GM12878 (cell line): ENCODE measurements around the gene DLX6. TPM values are rescaled to one million over a fixed set of nuclear protein-coding genes. Genes with fewer than 3 reads are reported as not detected.

Experiments used
- ATAC-seq: fragments of 200-7000 bp; cut with Tn5 transposase; 3 replicates; pipeline ENCODE4 v1.9.1; 2020; ENCODE audit warnings: mild to moderate bottlenecking, moderate library complexity
- BruUV-seq: library from RNA; stranded (reverse); fragments of 400-500 nt; replicated peaks from 2 replicates; lab custom pipeline; 2021; lab: Mats Ljungman, UMichigan
- CTCF ChIA-PET: fragments of 300-600 bp; sonication (Branson Sonifier 250); formaldehyde crosslinking; extraction: SDS; loops from one replicate; lab custom pipeline; 2021; ENCODE audit warnings: inconsistent platforms; lab: Yijun Ruan, JAX
- POLR2A ChIA-PET: fragments of 350-600 bp; formaldehyde crosslinking; extraction: SDS; loops from one replicate; lab custom pipeline; 2021; ENCODE audit warnings: inconsistent platforms; lab: Charles Lee
- RAD21 ChIA-PET: fragments of 300-600 bp; sonication (Branson Sonifier 250); formaldehyde crosslinking; loops from one replicate; lab custom pipeline; 2023; ENCODE audit warnings: antibody characterized with exemption; ENCODE audit not compliant: unreplicated experiment; lab: Charles Lee
- SMC1A ChIA-PET: fragments of 300-600 bp; sonication (Branson Sonifier 250); formaldehyde crosslinking; loops from one replicate; lab custom pipeline; 2023; ENCODE audit not compliant: unreplicated experiment, uncharacterized antibody; lab: Charles Lee
- DNase-seq: peaks from one replicate; pipeline ENCODE4 v3.0.0-alpha.2; 2011; ENCODE audit warnings: low read depth, low spot score
- FAIRE-seq: peaks from 3 replicates; lab custom pipeline; 2011; peaks lifted over from hg19 to GRCh38; lab: Jason Lieb, UNC
- H2AFZ ChIP-seq: 2 replicates; pipeline ENCODE4 v1.6.0; 2011; ENCODE audit warnings: low read depth, low read length, control low read depth; ENCODE audit not compliant: control insufficient read depth
- H3K27ac ChIP-seq: 2 replicates; pipeline ENCODE4 v1.5.1; 2011; ENCODE audit warnings: control low read depth; ENCODE audit not compliant: control insufficient read depth, insufficient read depth
- H3K27me3 ChIP-seq, 2 experiments: replicated peaks in 1 of 2; 2 replicates each; pipeline versions ENCODE4 v1.6.0 to v1.6.1; 2011; ENCODE audit warnings: low read length in 1 of 2; ENCODE audit not compliant: control insufficient read depth in 2 of 2, insufficient read depth in 2 of 2
- H3K36me3 ChIP-seq, 2 experiments: 2 replicates each; pipeline ENCODE4 v1.5.1; 2011; ENCODE audit warnings: low read length in 1 of 2; ENCODE audit not compliant: control insufficient read depth in 2 of 2, insufficient read depth in 2 of 2
- H3K4me1 ChIP-seq: 2 replicates; pipeline ENCODE4 v1.6.1; 2011; ENCODE audit warnings: mild to moderate bottlenecking, low read length, moderate library complexity, mixed read lengths; ENCODE audit not compliant: control insufficient read depth, insufficient read depth
- H3K4me2 ChIP-seq: 2 replicates; pipeline ENCODE4 v1.6.0; 2011; ENCODE audit warnings: control low read depth; ENCODE audit not compliant: control insufficient read depth, insufficient read depth
- H3K4me3 ChIP-seq: fragments of 200-600 bp; sonication (generic); 2 replicates; pipeline ENCODE4 v1.5.1; 2016
- H3K79me2 ChIP-seq: 2 replicates; pipeline ENCODE4 v1.6.0; 2011; ENCODE audit warnings: low read length; ENCODE audit not compliant: control insufficient read depth, insufficient read depth
- H3K9ac ChIP-seq: 2 replicates; pipeline ENCODE4 v1.8.0; 2011; ENCODE audit warnings: low read length, control low read depth, mixed read lengths; ENCODE audit not compliant: control insufficient read depth, insufficient read depth
- H3K9me3 ChIP-seq: replicated peaks from 3 replicates; pipeline ENCODE4 v1.5.1; 2011; ENCODE audit warnings: mild to moderate bottlenecking, low read length; ENCODE audit not compliant: control insufficient read depth, insufficient read depth
- H4K20me1 ChIP-seq: 2 replicates; pipeline ENCODE4 v1.6.0; 2011; ENCODE audit not compliant: control insufficient read depth, insufficient read depth
- BRCA1 ChIP-seq: IDR thresholded peaks from 2 replicates; pipeline ENCODE4 v1.6.1; 2011; ENCODE audit warnings: low read depth, low read length, improper control_type of control experiment
- CBX3 ChIP-seq: fragments of 200-600 bp; sonication (generic); IDR thresholded peaks from 2 replicates; pipeline ENCODE4 v1.6.1; 2016; ENCODE audit warnings: low read depth, borderline replicate concordance
- CHD1 ChIP-seq: IDR thresholded peaks from 2 replicates; pipeline ENCODE4 v1.6.1; 2012; ENCODE audit warnings: low read depth, low read length, improper control_type of control experiment
- FOS ChIP-seq: IDR thresholded peaks from 3 replicates; pipeline ENCODE4 v1.6.1; 2011; ENCODE audit warnings: borderline replicate concordance; ENCODE audit not compliant: insufficient read length; ENCODE audit errors: extremely low read depth
- NFXL1 ChIP-seq: fragments of 450-650 bp; IDR thresholded peaks from 2 replicates; pipeline ENCODE4 v1.6.1; 2017; ENCODE audit warnings: antibody characterized with exemption, mild to moderate bottlenecking, borderline replicate concordance
- POLR2A ChIP-seq: IDR thresholded peaks from 2 replicates; pipeline ENCODE4 v1.6.1; 2011; ENCODE audit warnings: low read depth, mild to moderate bottlenecking, low read length
- RB1 ChIP-seq: fragments of 450-650 bp; formaldehyde crosslinking; IDR thresholded peaks from 2 replicates; pipeline ENCODE4 v1.6.1; 2017; ENCODE audit warnings: mild to moderate bottlenecking, borderline replicate concordance
- SP1 ChIP-seq: IDR thresholded peaks from one replicate; pipeline ENCODE4 v1.6.1; 2011; ENCODE audit warnings: low read depth, low read length
- ZNF384 ChIP-seq: IDR thresholded peaks from 2 replicates; pipeline ENCODE4 v1.6.1; 2012; ENCODE audit warnings: low read depth, mild to moderate bottlenecking, low read length, improper control_type of control experiment, borderline replicate concordance
- ZSCAN29 ChIP-seq: fragments of 450-650 bp; IDR thresholded peaks from 2 replicates; pipeline ENCODE4 v1.6.1; 2017; ENCODE audit warnings: mild to moderate bottlenecking, moderate library complexity
- ZZZ3 ChIP-seq: IDR thresholded peaks from 2 replicates; pipeline ENCODE4 v1.6.1; 2011; ENCODE audit warnings: low read depth; ENCODE audit not compliant: control insufficient read depth, insufficient read length
- WGBS: methylation state at CpG from one replicate; pipeline ENCODE4 v1.1.6; 2016; ENCODE audit warnings: low lambda C conversion rate; ENCODE audit not compliant: insufficient replicate concordance, insufficient coverage; ENCODE audit errors: missing lambda C conversion rate; 5-methylcytosine and 5-hydroxymethylcytosine counted together
- in situ Hi-C: fragments of 300-500 bp; cut with MboI; formaldehyde crosslinking; loops from 9 replicates; pipeline ENCODE4 v1.14.3; 2018; ENCODE audit warnings: mixed read lengths
- intact Hi-C: fragments of 100-400 bp; cut with micrococcal nuclease; formaldehyde crosslinking; loops from one replicate; pipeline ENCODE4 v1.14.2; 2022; ENCODE audit not compliant: unreplicated experiment
- polyA plus RNA-seq, 11 experiments: library from polyadenylated mRNA; depleted of rRNA in 4 of 11; unstranded in 6 of 11; stranded (reverse) in 5 of 11; fragments of >200 nt; fragmentation: Nextera tagmentation in 4 of 11; fragmentation: Illumina TruSeq in 1 of 11; extraction: Ambion mirVana in 4 of 11; extraction: Trizol in 1 of 11; gene quantifications; 1 replicate in 1 of 11; 2 replicates in 10 of 11; pipeline versions ENCODE4 v1.2.1 to v1.2.3, GENCODE V29; 2011 to 2016; ENCODE audit warnings: inconsistent platforms in 2 of 11, missing spikeins in 2 of 11, low read depth in 1 of 11
- total RNA-seq, 4 experiments: library from RNA; depleted of rRNA in 3 of 4; stranded (reverse); fragments of >200 nt in 3 of 4; fragmentation: Illumina TruSeq in 1 of 4; extraction: Trizol in 1 of 4; gene quantifications; 2 replicates each; pipeline versions ENCODE4 v1.2.1 to v1.2.3, GENCODE V29; 2013 to 2021
- TF ChIP-seq, protein P1 (sequence below): fragments of 450-650 bp; IDR thresholded peaks from 2 replicates; pipeline ENCODE4 v1.6.1; 2016; ENCODE audit warnings: mild to moderate bottlenecking, moderate library complexity, borderline replicate concordance
- TF ChIP-seq, protein P2 (sequence below): fragments of 150-350 bp; IDR thresholded peaks from 2 replicates; pipeline ENCODE4 v1.6.1; 2014; ENCODE audit warnings: mild to moderate bottlenecking, low read depth, low read length
- TF ChIP-seq, protein P3 (sequence below): IDR thresholded peaks from 2 replicates; pipeline ENCODE4 v1.6.1; 2011; ENCODE audit warnings: borderline replicate concordance, low read depth, mild to moderate bottlenecking, moderate library complexity, mixed read lengths, low read length; ENCODE audit not compliant: insufficient read depth; ENCODE audit errors: extremely low read length
- TF ChIP-seq, protein P4 (sequence below): fragments of 450-650 bp; IDR thresholded peaks from 2 replicates; pipeline ENCODE4 v1.6.1; 2016; ENCODE audit warnings: mild to moderate bottlenecking

DLX6 gene
- total and polyA plus RNA-seq, 10 of the 15 experiments (the other 5 are each of a cell fraction or from before 2014, with no cell fraction given): not detected

DNA sequence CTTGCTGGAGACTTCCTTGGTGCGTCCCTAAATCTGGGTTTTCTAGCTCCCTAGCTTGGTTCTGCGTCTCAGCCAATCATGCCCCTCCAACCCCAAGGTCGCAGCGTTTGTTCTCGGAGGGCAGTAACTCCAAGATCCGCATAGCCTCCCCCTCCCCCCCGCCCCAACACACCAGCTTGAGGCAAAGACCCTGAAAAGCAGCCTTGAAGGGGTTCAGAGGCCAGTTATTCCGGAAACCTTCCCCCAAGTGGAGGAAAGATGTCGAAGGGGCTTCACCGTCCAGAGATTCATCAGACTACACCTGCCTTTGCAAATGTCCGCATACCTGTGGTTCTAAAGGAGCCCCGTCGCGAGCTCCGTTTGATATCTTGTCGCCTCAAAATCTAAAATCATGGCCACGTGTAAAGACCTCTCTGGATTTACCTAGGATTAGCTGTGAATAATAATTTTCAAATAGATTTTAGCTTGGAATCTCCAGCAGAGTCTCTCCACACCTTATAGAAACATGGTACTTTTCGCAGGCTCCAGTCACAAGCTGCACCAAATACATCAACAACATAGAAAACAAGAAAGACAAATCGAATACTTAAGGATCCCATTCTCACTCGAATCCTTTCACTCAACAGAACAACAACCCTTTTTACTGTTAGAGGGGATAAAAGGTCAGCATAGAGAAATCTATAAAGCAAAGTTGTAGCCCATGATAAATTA is 7.9 kb downstream of the DLX6 start:
- Histone ChIP-seq H3K4me1 (no peaks in the 10 kb centered on the region), H3K27ac (no peak overlapping the region), H3K4me3 (no peak overlapping the region), H3K4me2 (no peak overlapping the region), H3K27me3 (peaks cover 16 to 22% of the 10 kb centered on the region in 2 experiments; a peak in 3 of 4 replicates), H4K20me1 (no peaks in the 10 kb centered on the region), H3K36me3 (no peaks in the 10 kb centered on the region), H3K79me2 (no peaks in the 10 kb centered on the region), H3K9me3 (no peaks in the 10 kb centered on the region), H3K9ac (no peak overlapping the region), H2AFZ (no peak overlapping the region)
- intact Hi-C loops: no loop called here
- ChIA-PET POLR2A (no interaction called here), RAD21 (no interaction called here), CTCF (interaction anchor here (0.5 kb wide), 1 partner anchor 673 kb away, joined by 3 read pairs; no protein-coding TSS in a partner anchor), SMC1A (no interaction called here)
- DNase-seq (no peak), ATAC-seq (no peak), FAIRE-seq (no peak)
- BruUV-seq: no TSS peak
- in situ Hi-C loops: no loop called here
- 31% methylated on average over 19 of the region's 20 CpGs for WGBS
- TF ChIP-seq BRCA1 (no peak), RB1 (no peak), POLR2A (no peak), SP1 (no peak), CBX3 (no peak), CHD1 (no peak), ZSCAN29 (no peak), FOS (no peak), ZNF384 (no peak), ZZZ3 (no peak), NFXL1 (no peak)
- TF ChIP-seq, protein P1, sequence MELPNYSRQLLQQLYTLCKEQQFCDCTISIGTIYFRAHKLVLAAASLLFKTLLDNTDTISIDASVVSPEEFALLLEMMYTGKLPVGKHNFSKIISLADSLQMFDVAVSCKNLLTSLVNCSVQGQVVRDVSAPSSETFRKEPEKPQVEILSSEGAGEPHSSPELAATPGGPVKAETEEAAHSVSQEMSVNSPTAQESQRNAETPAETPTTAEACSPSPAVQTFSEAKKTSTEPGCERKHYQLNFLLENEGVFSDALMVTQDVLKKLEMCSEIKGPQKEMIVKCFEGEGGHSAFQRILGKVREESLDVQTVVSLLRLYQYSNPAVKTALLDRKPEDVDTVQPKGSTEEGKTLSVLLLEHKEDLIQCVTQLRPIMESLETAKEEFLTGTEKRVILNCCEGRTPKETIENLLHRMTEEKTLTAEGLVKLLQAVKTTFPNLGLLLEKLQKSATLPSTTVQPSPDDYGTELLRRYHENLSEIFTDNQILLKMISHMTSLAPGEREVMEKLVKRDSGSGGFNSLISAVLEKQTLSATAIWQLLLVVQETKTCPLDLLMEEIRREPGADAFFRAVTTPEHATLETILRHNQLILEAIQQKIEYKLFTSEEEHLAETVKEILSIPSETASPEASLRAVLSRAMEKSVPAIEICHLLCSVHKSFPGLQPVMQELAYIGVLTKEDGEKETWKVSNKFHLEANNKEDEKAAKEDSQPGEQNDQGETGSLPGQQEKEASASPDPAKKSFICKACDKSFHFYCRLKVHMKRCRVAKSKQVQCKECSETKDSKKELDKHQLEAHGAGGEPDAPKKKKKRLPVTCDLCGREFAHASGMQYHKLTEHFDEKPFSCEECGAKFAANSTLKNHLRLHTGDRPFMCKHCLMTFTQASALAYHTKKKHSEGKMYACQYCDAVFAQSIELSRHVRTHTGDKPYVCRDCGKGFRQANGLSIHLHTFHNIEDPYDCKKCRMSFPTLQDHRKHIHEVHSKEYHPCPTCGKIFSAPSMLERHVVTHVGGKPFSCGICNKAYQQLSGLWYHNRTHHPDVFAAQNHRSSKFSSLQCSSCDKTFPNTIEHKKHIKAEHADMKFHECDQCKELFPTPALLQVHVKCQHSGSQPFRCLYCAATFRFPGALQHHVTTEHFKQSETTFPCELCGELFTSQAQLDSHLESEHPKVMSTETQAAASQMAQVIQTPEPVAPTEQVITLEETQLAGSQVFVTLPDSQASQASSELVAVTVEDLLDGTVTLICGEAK: no peak
- TF ChIP-seq, protein P2, sequence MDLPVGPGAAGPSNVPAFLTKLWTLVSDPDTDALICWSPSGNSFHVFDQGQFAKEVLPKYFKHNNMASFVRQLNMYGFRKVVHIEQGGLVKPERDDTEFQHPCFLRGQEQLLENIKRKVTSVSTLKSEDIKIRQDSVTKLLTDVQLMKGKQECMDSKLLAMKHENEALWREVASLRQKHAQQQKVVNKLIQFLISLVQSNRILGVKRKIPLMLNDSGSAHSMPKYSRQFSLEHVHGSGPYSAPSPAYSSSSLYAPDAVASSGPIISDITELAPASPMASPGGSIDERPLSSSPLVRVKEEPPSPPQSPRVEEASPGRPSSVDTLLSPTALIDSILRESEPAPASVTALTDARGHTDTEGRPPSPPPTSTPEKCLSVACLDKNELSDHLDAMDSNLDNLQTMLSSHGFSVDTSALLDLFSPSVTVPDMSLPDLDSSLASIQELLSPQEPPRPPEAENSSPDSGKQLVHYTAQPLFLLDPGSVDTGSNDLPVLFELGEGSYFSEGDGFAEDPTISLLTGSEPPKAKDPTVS: no peak
- TF ChIP-seq, protein P3, sequence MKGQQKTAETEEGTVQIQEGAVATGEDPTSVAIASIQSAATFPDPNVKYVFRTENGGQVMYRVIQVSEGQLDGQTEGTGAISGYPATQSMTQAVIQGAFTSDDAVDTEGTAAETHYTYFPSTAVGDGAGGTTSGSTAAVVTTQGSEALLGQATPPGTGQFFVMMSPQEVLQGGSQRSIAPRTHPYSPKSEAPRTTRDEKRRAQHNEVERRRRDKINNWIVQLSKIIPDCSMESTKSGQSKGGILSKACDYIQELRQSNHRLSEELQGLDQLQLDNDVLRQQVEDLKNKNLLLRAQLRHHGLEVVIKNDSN: no peak
- TF ChIP-seq, protein P4, sequence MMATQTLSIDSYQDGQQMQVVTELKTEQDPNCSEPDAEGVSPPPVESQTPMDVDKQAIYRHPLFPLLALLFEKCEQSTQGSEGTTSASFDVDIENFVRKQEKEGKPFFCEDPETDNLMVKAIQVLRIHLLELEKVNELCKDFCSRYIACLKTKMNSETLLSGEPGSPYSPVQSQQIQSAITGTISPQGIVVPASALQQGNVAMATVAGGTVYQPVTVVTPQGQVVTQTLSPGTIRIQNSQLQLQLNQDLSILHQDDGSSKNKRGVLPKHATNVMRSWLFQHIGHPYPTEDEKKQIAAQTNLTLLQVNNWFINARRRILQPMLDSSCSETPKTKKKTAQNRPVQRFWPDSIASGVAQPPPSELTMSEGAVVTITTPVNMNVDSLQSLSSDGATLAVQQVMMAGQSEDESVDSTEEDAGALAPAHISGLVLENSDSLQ: no peak
